Measurements from ENCODE around the gene EHD3. TPM values are rescaled to one million over a fixed set of nuclear protein-coding genes. Genes with fewer than 3 reads are reported as not detected.

The EHD3 gene
- total RNA-seq, 1 donor from 2014 or later: 2.4 TPM

DNA sequence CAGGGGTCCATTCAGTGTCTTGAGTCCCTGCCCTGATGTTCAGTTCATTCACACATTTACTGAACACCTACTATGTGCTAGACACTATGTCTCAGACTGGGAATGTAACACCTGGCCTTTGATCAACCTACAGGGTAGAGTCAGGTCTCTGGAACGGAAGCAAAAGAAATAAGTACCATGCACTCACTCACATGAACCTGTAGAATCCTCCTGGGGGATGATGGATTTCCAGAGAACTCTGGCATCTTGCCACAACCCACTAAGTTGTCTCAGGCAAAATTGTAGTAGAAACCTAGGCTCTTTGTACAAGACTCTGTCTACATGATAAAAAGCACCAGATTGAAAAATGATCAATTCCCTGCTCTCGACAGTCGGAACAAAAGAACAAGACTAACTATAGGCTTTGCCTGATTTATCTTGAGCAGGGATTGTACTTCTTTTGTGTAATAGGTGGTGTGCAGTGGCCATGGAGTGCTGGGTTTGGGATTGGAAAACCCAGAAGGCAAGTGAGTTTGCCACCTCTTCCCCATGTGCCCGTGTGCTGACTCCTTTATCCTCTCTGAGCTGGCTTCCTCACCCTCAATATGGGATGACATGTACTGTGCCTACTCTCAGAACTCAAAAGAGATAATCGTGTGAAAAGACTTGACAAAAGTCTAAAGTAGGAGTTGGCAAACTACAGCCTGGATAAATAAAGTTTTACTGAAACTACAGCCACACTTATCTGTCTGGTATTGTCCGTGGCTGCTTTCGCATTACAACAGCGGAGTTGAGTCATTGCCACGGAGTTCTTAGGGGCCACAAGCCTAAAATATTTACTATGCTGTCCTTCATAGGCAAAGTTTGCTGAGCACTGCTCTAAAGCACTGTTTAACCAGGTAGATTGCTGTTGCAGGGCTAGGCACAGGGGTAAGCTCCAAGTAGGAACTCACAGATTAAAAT, 21.0 kb upstream of the EHD3 start:
- no peak for DNase-seq (ENCODE audit: low spot score)

GRCh38 chr2:31213601-31214443, 20.1 kb upstream of the EHD3 start:
- DNase-seq (ENCODE audit: low spot score): no peak

- DNase-seq (ENCODE audit: low spot score): no peak
Observed at GRCh38 chr2:31214444-31214915, 19.5 kb upstream of the EHD3 start.

DNA sequence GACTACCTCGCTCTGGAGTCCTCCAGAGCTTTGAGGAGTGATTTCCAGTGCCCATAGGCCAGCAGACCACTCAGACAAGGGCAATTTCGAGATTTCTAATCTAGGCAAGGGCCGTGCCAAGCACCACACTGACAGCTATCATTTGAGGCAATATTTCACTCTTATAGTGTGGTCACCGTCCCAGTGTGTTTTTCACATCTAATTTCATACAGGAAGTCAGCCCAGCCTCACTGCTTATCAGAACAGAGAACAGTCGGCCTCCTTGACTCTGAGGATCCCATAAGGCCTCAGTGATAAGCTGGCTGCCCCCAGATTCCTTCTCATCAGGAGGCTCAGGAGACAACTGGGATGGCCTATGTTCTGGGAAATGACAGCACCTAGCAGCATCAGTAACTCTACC, 17.2 kb upstream of the EHD3 start:
- DNase-seq (ENCODE audit: low spot score): no peak

GRCh38 chr2:31217465-31218200, 16.3 kb upstream of the EHD3 start, which contains the start of gene CAPN14:
TSS of gene CAPN14 (minus strand) at chr2:31217515. CDS start at chr2:31205447, 12,068 bp downstream.
- DNase-seq (ENCODE audit: low spot score): no peak

- DNase-seq (ENCODE audit: low spot score): no peak
Observed at GRCh38 chr2:31219131-31219969, 14.6 kb upstream of the EHD3 start.

- no peak for DNase-seq (ENCODE audit: low spot score)
Observed at GRCh38 chr2:31221544-31221943, 12.4 kb upstream of the EHD3 start.

DNA sequence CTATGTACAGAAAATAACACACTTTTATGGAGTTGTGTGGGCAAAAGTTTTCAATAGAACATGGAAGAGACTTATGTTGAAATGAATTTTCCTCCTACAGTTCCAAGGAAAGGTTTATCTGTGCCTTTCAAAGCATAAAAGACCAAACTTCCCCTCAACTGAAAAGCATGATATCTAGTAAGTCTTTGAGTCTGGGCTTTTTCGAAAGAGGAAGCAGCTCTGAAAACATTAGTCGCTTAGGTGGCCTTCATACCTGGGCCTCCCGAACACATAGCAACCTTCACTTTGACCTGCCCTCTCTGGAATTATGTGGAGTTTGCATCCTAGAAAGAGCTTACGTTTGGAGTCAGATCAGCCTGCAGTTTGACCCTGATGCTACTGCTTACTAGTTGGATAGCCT, 11.9 kb upstream of the EHD3 start:
- DNase-seq (ENCODE audit: low spot score): no peak

- no peak for DNase-seq (ENCODE audit: low spot score)
Observed at GRCh38 chr2:31223026-31223425, 10.9 kb upstream of the EHD3 start.

GRCh38 chr2:31223749-31224148, 10.2 kb upstream of the EHD3 start:
- no peak for DNase-seq (ENCODE audit: low spot score)

GRCh38 chr2:31226266-31226665, 7.7 kb upstream of the EHD3 start:
- DNase-seq (ENCODE audit: low spot score): no peak

GRCh38 chr2:31227110-31227509, 6.8 kb upstream of the EHD3 start:
- DNase-seq (ENCODE audit: low spot score): no peak

DNA sequence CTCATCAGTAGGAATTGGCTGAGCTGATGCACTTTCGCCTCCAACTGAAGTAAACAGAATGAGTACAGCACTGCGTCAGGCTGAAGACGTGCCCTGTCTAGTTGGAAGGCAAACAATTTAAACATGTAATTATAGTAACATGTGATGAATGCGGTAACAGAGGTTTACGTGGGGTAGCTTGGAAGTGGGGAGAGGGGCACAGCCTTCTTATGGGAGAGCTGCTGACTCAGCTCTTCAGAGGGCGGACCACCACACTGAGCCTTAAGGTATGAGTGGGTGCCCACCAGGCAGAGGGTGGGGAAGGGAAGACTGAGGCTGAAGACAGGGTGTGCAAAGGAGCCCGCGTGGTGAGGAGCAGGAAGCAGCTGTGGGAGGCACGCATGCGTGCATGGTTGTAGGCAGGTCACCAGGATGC, 6.2 kb upstream of the EHD3 start:
- no peak for DNase-seq (ENCODE audit: low spot score)

- no peak for DNase-seq (ENCODE audit: low spot score)
Observed at GRCh38 chr2:31228717-31229116, 5.2 kb upstream of the EHD3 start.

GRCh38 chr2:31230751-31231150, 3.2 kb upstream of the EHD3 start:
- DNase-seq (ENCODE audit: low spot score): no peak

DNA sequence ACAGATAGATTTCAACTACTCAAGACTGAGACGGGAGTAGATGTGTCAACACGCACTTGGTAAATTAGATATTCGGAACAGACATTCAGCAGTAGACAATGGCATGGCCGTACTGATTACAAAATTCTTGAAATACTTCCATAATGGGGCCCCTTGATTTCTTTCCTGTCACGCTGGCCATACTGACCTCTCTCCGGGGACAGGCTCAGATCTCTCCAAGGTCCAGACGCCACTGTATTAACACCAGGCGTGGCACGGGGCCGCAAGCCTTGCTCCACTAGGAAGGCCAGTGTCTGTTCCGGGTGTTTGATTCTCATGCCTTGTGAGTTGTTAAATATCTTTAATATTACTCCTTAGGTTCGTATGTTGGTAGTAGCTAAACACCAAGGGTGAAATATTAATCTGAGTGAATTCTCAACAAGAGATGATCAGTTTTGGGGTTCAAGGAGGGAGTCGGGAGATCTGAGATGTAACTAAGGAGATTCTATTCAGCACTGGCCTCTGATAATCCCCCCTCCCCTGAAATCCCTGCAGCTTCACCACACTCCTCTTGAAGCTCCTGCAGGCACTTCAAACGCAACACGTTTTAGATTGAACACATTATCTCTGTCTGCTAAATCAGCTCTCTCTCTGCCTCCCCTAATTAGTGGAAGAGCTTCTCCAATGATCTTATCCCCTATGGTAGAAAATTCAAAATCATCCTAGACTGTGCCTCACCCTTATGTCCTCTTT, 2.2 kb upstream of the EHD3 start:
- DNase-seq (ENCODE audit: low spot score): no peak

DNA sequence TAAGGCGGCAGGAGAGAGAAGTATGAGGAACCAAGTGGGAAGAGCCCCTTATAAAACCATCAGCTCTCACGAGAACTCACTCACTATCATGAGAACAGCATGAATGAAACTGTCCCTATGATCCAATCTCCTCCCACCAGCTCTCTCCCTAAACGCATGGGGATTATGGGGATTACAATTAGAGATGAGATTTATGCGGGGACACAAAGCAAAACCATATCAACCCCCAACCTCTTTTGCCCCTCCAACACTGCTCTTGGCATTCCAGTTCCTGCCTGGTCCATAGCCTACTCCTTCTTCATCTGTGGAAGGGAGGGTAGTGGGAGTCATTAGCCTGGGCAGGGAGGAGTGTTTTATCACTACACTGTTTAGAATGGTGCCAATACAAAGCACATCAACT, 1.4 kb upstream of the EHD3 start:
- no peak for DNase-seq (ENCODE audit: low spot score)

- no peak for DNase-seq (ENCODE audit: low spot score)
Observed at GRCh38 chr2:31233231-31233630, 721 bp upstream of the EHD3 start.

GRCh38 chr2:31234683-31235503, 941 bp downstream of the EHD3 start:
- peak; percentile 65 for DNase-seq (ENCODE audit: low spot score)

Measured in mesenteric fat pad (tissue), 1 donor.